GM19468 (cell line): ENCODE data around the gene ARL4A.

ENCODE experiments used
- ATAC-seq: cut with Tn5 transposase; IDR thresholded peaks from one replicate; pipeline ENCODE4 v1.9.1; 2021; ENCODE audit warnings: mild to moderate bottlenecking, moderate library complexity, moderate number of reproducible peaks; ENCODE audit not compliant: unreplicated experiment; ENCODE audit errors: extremely low read depth

ARL4A gene

DNA sequence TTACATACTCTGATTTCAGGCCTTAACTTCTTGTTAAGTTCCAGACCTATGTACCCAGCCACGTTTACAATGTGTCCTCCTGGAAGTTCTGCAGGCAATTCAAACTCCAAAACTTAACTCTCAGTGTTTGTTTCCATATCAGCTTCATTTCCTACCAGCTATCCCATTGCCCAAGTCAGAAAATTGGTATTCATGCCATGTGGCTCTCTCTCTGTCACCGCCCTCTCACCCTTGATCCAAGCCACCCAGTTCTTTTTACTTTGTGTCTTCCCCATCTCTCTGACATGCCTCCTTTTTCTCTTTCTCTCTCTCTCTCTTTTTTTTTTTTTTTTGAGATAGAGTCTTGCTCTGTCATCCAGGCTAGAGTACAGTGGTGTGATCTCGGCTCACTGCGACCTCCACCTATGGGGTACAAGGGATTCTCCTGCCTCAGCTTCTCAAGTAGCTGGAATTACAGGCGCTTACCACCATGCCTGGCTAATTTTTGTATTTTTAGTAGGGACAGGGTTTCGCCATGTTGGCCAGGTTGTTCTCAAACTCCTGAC, 33.9 kb downstream of the ARL4A start:
- no peak for ATAC-seq

DNA sequence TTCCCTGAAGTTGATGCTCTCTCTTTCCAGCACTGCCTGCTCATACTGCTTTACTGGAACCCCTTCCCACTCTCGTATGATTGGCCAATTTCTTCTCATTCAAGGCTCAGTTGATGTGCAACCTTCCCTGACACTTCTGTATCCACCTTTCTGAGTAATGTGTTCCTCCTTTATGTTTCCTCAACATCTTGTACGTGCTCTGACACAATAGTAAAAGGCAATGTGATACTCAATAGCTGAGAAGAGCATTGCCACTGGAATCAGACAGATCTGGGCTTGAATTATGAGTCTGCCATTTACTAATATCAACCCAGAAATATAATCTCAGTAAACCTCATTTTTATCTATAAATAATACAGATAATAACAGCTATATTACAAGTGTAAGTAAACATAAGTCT, 34.7 kb downstream of the ARL4A start:
- no peak for ATAC-seq

DNA sequence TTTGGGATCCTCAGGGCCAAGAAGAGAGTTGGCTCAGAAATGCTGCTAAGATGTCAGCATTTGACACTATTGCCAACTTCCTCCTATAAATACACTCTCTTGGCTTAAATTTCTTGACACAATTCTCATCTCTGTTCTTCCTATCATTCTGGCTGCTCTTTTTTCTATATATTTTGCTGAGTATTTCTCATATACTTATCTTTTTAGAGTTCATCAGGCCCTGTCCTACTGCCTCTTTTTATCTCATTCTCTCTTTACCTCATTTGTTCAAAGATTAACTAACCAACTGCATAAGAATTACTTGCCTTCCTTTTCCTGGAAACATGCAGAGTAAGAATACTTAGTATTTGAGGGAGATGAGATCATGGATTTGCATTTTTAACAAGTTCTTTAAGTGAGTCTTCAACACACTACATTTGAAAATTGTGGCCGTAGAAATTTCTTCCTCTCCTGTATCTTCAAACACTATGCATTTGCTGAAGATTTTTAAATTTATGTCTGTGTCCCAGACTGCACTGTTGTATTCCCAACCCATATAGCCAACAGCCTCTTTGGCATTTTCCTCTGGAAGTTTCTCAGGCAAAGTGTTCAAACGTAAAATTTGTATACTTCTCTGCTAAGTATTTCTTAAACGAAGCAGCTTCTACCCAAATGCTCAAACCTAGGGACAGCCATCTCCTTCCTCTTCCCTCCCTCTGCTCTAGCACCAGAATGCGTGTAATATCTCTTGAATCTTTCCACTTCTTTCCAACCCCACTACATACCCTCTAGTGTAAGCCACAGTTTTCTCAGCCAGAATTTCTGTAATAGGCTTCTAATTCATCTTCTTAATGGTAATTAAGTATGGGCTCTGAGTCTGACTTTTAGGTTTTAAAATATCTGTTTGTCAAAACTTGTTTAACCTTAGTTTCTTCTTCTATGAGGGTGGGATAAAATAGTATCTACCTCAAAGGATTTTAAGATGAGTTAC, 35.5 kb downstream of the ARL4A start:
- no peak for ATAC-seq

DNA sequence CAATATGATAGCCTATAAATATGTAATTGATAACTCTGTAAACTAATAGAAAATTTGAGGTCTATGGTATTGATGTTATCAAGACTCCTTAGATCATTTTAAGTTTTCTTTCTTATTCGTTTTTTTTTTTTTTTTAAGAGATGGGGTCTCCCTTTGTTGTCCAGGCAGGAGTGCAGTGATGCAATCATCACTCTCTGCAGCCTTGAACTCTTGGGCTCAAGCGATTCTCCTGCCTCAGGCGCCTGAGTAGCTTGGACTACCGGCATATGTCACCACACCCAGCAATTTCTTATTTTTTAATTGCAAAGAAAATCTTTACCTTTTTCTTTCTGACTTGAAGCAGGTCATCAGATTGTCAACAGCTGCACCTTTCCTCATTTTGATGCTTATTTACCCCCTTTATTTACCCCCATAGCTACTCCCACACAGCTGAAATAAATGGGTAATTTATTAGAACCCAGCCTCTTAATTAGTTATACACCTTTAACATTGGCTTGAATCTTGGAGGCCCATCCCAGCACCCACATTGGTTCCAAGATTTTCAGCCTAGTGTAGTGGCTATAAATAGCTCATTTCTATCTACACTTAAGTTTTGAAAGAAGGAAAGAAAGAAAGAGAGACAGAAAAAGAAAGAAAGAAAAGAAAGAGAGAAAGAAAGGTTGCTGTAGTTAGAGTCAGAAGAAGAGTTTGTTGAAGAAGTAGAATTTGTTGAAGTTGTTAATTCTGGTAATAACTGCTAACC, 38.3 kb downstream of the ARL4A start:
- no peak for ATAC-seq

DNA sequence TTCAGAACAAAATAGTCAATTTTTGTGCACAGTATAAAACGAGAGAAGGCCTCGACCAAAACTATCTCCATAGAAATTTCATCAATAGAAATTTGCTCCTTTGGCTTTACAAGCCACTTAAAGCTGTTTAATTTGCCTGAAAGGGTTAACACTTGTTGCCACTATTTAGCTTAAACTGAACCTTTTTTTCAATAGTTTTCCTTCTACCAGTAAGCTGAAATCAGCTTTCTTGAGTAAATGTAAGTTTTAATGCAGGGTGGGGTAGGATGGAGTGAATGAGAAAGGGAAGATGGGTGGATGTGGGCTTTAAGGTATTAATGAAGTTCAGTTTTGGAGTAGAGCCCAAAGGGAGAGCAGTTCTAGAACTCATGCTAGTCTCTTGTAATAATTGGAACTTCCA, 39.5 kb downstream of the ARL4A start:
- no peak for ATAC-seq

DNA sequence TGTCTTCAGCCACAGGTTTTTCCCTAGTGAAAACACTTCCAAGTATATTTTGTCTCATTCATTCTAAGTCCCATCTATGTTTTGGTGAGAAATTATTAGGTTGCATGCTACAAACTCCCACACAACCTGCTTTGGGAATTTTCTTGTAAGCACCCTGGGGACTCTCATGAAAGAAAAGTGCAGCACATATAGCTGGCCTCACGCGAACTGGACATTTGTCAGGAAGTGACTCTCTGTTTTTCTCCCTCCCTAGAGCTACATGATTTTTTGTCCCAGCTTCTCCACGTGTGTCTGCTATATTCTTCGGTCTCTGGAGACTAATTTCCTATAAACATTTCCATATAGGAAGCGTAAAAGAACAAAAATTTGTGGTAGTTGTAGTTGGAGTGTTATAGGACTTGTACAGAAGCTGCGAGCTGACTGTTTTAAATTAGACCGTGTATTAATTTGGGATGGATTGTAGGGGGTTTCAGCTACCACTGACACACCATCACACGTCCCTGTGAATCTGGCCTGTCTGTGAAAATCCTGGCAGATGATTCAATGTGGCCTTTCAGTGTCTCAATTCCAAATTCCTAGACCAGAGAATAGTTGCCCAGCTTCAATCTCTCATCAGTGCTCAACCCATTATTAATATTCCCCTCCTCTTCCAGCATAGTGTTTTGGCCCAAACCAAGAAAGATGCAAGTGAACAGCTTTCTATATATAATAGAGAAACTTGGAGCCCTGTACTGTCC, 40.2 kb downstream of the ARL4A start:
- no peak for ATAC-seq

DNA sequence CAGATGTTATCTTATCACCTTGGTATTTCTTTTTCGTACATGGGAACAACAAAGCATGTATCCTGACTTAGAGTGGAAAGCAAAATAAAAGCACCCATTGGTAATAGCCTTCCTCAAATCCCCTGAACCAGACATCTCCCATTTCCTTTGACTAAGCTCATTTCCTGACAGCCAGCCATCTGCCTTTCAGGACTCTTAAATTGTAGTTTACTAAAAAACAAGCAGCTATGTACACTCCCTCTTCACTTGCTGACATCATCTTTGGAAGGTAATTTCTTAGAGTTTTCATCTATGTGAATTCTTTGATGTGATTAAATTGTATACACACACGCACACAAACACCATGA, 40.7 kb downstream of the ARL4A start:
- no peak for ATAC-seq

DNA sequence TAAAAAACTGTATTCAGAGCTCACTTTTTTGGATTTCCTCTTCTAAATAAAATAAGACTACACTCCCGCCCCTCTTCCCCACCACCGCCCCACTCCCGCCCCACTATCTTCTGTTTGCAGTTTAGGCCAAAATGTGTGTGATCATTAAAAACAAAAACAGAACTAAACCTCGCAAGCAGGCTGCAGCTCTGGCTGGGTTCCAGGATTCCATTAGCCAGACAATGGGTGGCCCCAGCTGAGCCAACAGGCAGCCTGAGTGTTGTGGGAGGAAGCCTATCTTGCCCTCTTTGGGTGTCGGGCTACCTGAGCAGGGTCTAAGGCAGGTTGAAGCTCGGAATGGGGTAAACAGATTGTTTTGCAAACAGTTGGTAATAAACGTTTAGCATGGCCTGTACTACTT, 41.7 kb downstream of the ARL4A start:
- ATAC-seq = no peak

DNA sequence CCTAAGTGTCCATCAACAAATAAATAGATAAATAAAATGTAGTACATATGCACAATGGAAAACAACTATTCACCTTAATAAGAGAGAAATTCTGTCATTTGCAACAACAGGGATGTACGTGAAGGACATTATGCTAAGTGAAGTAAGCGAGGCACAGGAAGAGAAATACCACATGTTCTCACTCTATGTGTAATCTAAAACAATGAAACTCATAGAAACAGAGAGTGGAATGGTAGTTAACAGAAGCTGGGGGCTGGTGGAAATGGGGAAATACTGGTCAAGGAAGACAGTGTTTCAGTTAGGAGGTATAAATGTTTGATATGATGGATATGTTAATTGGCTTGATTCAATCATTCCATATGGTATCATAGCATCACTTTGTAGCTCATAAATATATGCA, 43.1 kb downstream of the ARL4A start:
- no peak for ATAC-seq

DNA sequence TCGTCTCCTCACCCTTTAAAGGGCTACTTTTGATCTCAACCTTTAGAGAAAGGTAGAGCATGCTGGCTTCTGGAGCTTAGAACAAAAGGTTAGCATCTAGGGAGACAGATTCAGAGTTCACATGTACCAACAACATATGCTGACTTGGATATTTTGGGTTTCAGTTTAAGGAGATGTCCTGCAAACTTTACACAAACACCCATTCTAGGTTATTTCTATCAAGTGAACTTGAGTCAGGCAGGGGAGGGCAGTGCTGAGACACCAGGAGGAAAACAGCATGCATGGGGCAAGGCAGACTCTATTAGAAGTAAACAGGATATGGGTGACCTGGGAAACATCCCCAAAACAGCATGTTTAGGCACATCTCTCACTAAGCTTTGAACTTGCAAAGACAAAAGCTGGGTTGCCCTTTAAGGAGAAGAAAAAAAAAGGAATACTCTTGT, 43.8 kb downstream of the ARL4A start:
- no peak for ATAC-seq

DNA sequence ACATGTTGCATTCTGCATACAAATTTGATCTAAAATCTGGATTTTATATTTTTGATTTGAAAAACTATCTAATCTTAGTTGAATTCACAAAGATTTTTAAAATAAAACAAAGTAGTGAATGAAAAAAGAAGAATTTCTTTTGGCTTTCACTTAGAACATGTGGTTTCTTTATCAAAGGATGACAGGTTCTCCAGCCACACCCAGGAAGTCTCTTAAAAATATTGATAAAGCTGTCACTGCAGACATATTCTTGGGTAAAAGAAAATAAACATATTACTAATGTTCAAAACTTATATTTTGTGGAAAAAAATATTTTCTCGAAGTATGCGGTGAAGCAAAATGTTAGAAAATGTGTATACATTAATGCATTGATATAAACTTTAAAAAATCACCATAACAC, 44.3 kb downstream of the ARL4A start:
- no peak for ATAC-seq

DNA sequence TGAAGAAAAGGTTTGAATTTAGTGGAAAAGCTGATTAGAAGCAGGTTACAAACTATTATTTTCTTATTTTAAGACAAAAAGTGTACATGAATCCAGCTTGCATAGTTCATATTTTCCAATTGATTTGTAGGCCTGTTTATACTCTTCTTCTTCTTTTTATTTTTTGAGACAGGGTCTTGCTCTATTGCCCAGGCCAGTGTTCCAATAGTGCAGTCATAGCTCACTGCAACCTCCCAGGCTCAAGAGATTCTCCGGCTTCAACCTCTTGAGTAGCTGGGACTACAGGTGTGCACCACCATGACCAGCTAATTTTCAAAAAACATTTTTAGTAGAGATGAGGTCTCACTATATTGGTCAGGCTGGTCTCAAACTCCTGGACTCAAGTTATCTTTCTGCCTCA, 45.0 kb downstream of the ARL4A start:
- ATAC-seq = no peak

DNA sequence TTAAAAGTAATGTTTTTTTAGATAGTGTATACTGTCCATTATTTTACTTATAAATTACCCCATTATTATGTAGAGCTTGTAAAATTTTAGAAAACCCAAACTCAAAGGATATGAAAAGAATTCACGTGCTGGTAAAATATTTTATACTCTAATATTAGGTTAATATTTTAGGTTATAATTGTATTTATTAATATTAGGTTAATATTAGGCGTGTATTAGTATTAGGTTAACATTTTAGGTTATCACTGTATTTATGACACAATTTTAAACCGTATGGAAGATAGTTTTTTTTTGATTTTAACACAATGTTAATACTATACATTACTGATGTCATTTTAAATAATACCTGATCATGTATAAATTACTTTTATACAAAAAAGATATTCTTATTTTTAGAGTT, 48.5 kb downstream of the ARL4A start:
- ATAC-seq = no peak

DNA sequence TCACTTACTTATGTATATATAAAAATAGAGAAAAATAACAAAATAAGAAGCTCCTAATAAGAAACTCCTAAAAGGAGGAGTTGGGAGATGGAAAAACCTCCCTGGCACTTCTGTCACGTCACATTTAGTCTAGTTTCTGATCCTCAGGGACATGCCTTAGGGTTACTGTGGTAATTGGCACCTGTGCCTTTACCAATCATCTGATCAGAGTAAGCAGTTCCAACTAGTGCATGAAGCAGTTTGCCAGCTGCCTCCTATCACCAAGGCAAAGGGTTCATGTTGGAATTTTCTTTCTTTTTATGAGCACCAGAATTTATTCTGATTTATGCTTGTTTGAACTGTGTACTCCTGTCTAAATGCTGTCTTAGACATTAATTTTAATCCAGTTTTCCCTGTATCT, 49.9 kb downstream of the ARL4A start:
- no peak for ATAC-seq

DNA sequence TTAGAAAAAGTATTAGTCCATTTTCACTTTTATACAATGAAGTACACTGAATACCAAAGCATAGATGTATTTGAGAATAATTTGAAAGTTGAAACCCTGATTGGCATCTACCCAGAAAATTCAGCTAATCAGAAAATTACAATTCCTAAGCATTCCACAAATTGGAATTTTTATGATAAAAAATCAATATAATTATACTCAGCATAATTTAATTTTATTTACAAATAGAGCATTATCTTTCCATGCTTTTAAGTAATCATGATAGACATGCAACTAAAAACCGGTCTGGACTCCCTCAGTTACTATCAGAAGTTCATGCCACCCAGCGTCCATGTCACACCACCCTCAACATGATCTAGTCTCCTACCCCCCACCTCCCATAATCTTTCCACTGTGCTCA, 50.4 kb downstream of the ARL4A start:
- ATAC-seq = no peak

DNA sequence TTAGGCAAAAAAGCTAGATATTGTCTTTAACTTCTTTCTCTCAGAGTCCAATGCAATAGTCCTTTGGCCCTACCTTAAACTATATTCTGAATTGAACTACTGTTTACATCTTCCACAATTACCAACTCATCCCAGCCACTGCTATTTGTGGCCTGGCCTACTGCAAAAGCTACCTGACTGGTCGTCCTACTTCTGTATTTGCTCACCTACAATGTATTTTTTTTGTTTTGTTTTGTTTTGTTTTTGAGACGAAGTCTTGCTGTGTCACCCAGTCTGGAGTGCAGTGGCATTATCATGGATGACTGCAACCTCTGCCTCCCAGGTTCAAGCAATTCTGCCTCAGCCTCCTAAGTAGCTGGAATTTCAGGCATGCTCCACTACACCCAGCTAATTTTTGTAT, 51.2 kb downstream of the ARL4A start:
- no peak for ATAC-seq
